H9 (cell line): ENCODE results near the gene TEX52. TPM values are rescaled to one million over a fixed set of nuclear protein-coding genes. Genes with fewer than 3 reads are reported as not detected.

Experiments
- DNase-seq: peaks from one replicate; pipeline ENCODE4 v3.0.0-alpha.2; 2017
- H2AFZ ChIP-seq: one replicate; pipeline ENCODE4 v1.6.1; 2013; ENCODE audit warnings: mild to moderate bottlenecking, low read length, control low read depth, moderate library complexity
- H2AK5ac ChIP-seq: 2 replicates; pipeline ENCODE4 v1.6.1; 2013; ENCODE audit warnings: low read length, control low read depth, mixed read lengths; ENCODE audit not compliant: insufficient read length
- H2BK120ac ChIP-seq: one replicate; pipeline ENCODE4 v1.6.1; 2013; ENCODE audit warnings: low read depth, mild to moderate bottlenecking, low read length, control low read depth, inconsistent platforms; ENCODE audit not compliant: poor library complexity, severe bottlenecking
- H2BK12ac ChIP-seq: 2 replicates; pipeline ENCODE4 v1.6.1; 2013; ENCODE audit warnings: low read length, control low read depth, mixed read lengths, low read depth; ENCODE audit not compliant: insufficient read length
- H2BK15ac ChIP-seq: 2 replicates; pipeline ENCODE4 v1.6.1; 2013; ENCODE audit warnings: low read depth, low read length, control low read depth
- H2BK20ac ChIP-seq: one replicate; pipeline ENCODE4 v1.6.1; 2013; ENCODE audit warnings: low read depth, mild to moderate bottlenecking, low read length, control low read depth, inconsistent platforms; ENCODE audit not compliant: poor library complexity, severe bottlenecking
- H2BK5ac ChIP-seq: 2 replicates; pipeline ENCODE4 v1.6.1; 2013; ENCODE audit warnings: low read length, control low read depth, mixed read lengths; ENCODE audit not compliant: insufficient read length
- H3K14ac ChIP-seq: 2 replicates; pipeline ENCODE4 v1.6.1; 2013; ENCODE audit warnings: low read length, control low read depth; ENCODE audit not compliant: insufficient read depth
- H3K18ac ChIP-seq: 2 replicates; pipeline ENCODE4 v1.6.1; 2013; ENCODE audit warnings: low read depth, mild to moderate bottlenecking, mixed read lengths, low read length, control low read depth; ENCODE audit not compliant: insufficient read length
- H3K23ac ChIP-seq: 2 replicates; pipeline ENCODE4 v1.6.1; 2013; ENCODE audit warnings: low read length, control low read depth, mixed read lengths, low read depth; ENCODE audit not compliant: insufficient read length
- H3K23me2 ChIP-seq: 2 replicates; pipeline ENCODE4 v1.6.1; 2013; ENCODE audit warnings: low read depth, mild to moderate bottlenecking, mixed read lengths, low read length, control low read depth; ENCODE audit not compliant: insufficient read length, poor library complexity, severe bottlenecking
- H3K27ac ChIP-seq: 2 replicates; pipeline ENCODE4 v1.5.1; 2013; ENCODE audit warnings: low read length, control low read depth, mixed read lengths, low read depth; ENCODE audit not compliant: insufficient read length
- H3K27me3 ChIP-seq: 2 replicates; pipeline ENCODE4 v1.6.1; 2013; ENCODE audit warnings: low read length, control low read depth, inconsistent platforms; ENCODE audit not compliant: insufficient read depth
- H3K4ac ChIP-seq: 2 replicates; pipeline ENCODE4 v1.6.1; 2013; ENCODE audit warnings: low read depth, mild to moderate bottlenecking, control low read depth, inconsistent platforms, low read length, moderate library complexity
- H3K4me1 ChIP-seq: 2 replicates; pipeline ENCODE4 v1.6.1; 2013; ENCODE audit warnings: low read length, control low read depth, inconsistent platforms; ENCODE audit not compliant: insufficient read depth
- H3K4me2 ChIP-seq: 2 replicates; pipeline ENCODE4 v1.6.1; 2013; ENCODE audit warnings: low read length, control low read depth, mixed read lengths; ENCODE audit not compliant: insufficient read length, insufficient read depth
- H3K56ac ChIP-seq: 2 replicates; pipeline ENCODE4 v1.6.1; 2013; ENCODE audit warnings: low read depth, mild to moderate bottlenecking, mixed read lengths, low read length, control low read depth; ENCODE audit not compliant: insufficient read length
- H3K79me1 ChIP-seq: 2 replicates; pipeline ENCODE4 v1.6.1; 2013; ENCODE audit warnings: low read depth, mild to moderate bottlenecking, moderate library complexity, low read length, control low read depth, inconsistent platforms; ENCODE audit not compliant: insufficient read depth, poor library complexity, severe bottlenecking
- H3K79me2 ChIP-seq: 2 replicates; pipeline ENCODE4 v1.6.1; 2013; ENCODE audit warnings: low read length, control low read depth, inconsistent platforms; ENCODE audit not compliant: insufficient read depth
- H3K9ac ChIP-seq: 2 replicates; pipeline ENCODE4 v1.6.1; 2013; ENCODE audit warnings: low read length, control low read depth, mixed read lengths; ENCODE audit not compliant: insufficient read length; ENCODE audit errors: extremely low read depth
- H3K9me3 ChIP-seq: one replicate; pipeline ENCODE4 v1.6.1; 2013; ENCODE audit warnings: low read depth, low read length, inconsistent platforms; ENCODE audit not compliant: control insufficient read depth
- H3T11ph ChIP-seq: one replicate; pipeline ENCODE4 v1.6.1; 2013; ENCODE audit warnings: mild to moderate bottlenecking, low read length, control low read depth, inconsistent platforms
- H4K20me1 ChIP-seq: one replicate; pipeline ENCODE4 v1.6.1; 2013; ENCODE audit not compliant: control insufficient read depth, insufficient read length, insufficient read depth
- H4K5ac ChIP-seq: 2 replicates; pipeline ENCODE4 v1.6.1; 2013; ENCODE audit warnings: low read depth, mild to moderate bottlenecking, mixed read lengths, low read length, control low read depth; ENCODE audit not compliant: insufficient read length
- H4K8ac ChIP-seq: replicated peaks from 2 replicates; pipeline ENCODE4 v1.6.1; 2013; ENCODE audit warnings: low read length, control low read depth, mixed read lengths, low read depth; ENCODE audit not compliant: insufficient read length
- H4K91ac ChIP-seq: 2 replicates; pipeline ENCODE4 v1.6.1; 2013; ENCODE audit warnings: low read depth, mild to moderate bottlenecking, moderate library complexity, mixed read lengths, low read length, control low read depth; ENCODE audit not compliant: insufficient read length
- H3K27ac Mint-ChIP-seq, 3 experiments: 2 replicates in 2 of 3; 3 replicates in 1 of 3; pipeline ENCODE4 v1.8.0; 2020 to 2021; ENCODE audit warnings: mixed read lengths in 3 of 3, mild to moderate bottlenecking in 1 of 3, moderate library complexity in 1 of 3
- H3K27me3 Mint-ChIP-seq: 2 replicates; pipeline ENCODE4 v1.8.0; 2021; ENCODE audit warnings: low read depth, mild to moderate bottlenecking, moderate library complexity, mixed read lengths
- H3K36me3 Mint-ChIP-seq, 3 experiments: 2 replicates in 2 of 3; 3 replicates in 1 of 3; pipeline ENCODE4 v1.8.0; 2020 to 2021; ENCODE audit warnings: low read depth in 3 of 3, mixed read lengths in 3 of 3; ENCODE audit not compliant: insufficient read depth in 1 of 3
- H3K4me1 Mint-ChIP-seq, 2 experiments: 2 replicates each; pipeline ENCODE4 v1.8.0; 2020; ENCODE audit warnings: mixed read lengths in 2 of 2
- H3K4me3 Mint-ChIP-seq, 2 experiments: 2 replicates in 1 of 2; 3 replicates in 1 of 2; pipeline ENCODE4 v1.8.0; 2020 to 2021; ENCODE audit warnings: mild to moderate bottlenecking in 2 of 2, mixed read lengths in 2 of 2, moderate library complexity in 1 of 2
- H3K9me3 Mint-ChIP-seq, 2 experiments: 2 replicates in 1 of 2; 3 replicates in 1 of 2; pipeline ENCODE4 v1.8.0; 2020; ENCODE audit warnings: mild to moderate bottlenecking in 2 of 2, mixed read lengths in 2 of 2, moderate library complexity in 1 of 2
- CTCF ChIP-seq: fragments of 200-600 bp; sonication (generic); conservative IDR thresholded peaks from 3 replicates; pipeline ENCODE4 v1.8.0; 2021; ENCODE audit warnings: antibody characterized with exemption, mild to moderate bottlenecking
- WGBS: extraction: QIAGEN DNeasy Blood & Tissue Kit; methylation state at CpG from one replicate; pipeline ENCODE4 v1.1.7; 2013; ENCODE audit warnings: missing lambda C conversion rate, low lambda C conversion rate, mixed read lengths; ENCODE audit not compliant: insufficient read length; ENCODE audit errors: extremely low coverage; 5-methylcytosine and 5-hydroxymethylcytosine counted together
- total RNA-seq: library from RNA; stranded (reverse); gene quantifications from 2 replicates; pipeline ENCODE4 v1.2.1, GENCODE V29; 2021

Gene TEX52
- total RNA-seq, 1 experiment from 2014 or later, result 0.20 TPM

GRCh38 chr12:2800046-2800570, 56.7 kb downstream of the TEX52 start:
- Histone ChIP-seq H3K27me3 (no peaks in the 10 kb centered on the region), H3K9me3 (no peaks in the 10 kb centered on the region), H3K79me2 (peaks cover 8% of the 10 kb centered on the region; the same call in 1 of the 2 replicates), H3K4ac (no peak overlapping the region), H3K79me1 (no peaks in the 10 kb centered on the region), H4K20me1 (no peaks in the 10 kb centered on the region), H3K4me1 (no peaks in the 10 kb centered on the region), H4K5ac (no peak overlapping the region), H3K23ac (no peak overlapping the region), H2BK120ac (no peak overlapping the region), H2BK12ac (no peak overlapping the region), H3K4me2 (no peak overlapping the region), H3K27ac (no peak overlapping the region), H3K18ac (no peak overlapping the region), H3K14ac (no peak overlapping the region), H3T11ph (no peak overlapping the region), H3K56ac (no peak overlapping the region), H2BK5ac (no peak overlapping the region), H4K8ac (no peak overlapping the region), H2AFZ (no peak overlapping the region), H3K23me2 (peaks cover 6% of the 10 kb centered on the region), H2BK20ac (no peak overlapping the region), H2BK15ac (no peak overlapping the region), H4K91ac (no peak overlapping the region), H3K9ac (no peak overlapping the region), H2AK5ac (no peak overlapping the region)
- Mint-ChIP-seq H3K4me1 (peaks cover 9 to 15% of the 10 kb centered on the region in 2 experiments), H3K27ac (no peak overlapping the region), H3K4me3 (no peak overlapping the region), H3K9me3 (peaks cover 0 to 3% of the 10 kb centered on the region in 2 experiments; a peak in 2 of 5 replicates), H3K36me3 (peaks cover 73 to 92% (median 90%) of the 10 kb centered on the region in 3 experiments), H3K27me3 (no peaks in the 10 kb centered on the region)
- DNase-seq, result no peak
- WGBS, result no CpG with 5 or more reads among the region's 3 CpGs
- TF ChIP-seq CTCF, result no peak

Other genes starting within 250 kb of the TEX52 start
- gene FKBP4, start 62.1 kb downstream of the TEX52 start, total RNA-seq, result 221 and 237 TPM in 2 replicates
- gene ITFG2, start 44.4 kb downstream of the TEX52 start, total RNA-seq, result 32.7 and 41.6 TPM in 2 replicates
- gene NRIP2, start 22.0 kb downstream of the TEX52 start, total RNA-seq, result 0.15 TPM in 2 replicates
- 109 TPM in 2 replicates for gene FOXM1, start 20.1 kb upstream of the TEX52 start, total RNA-seq
- gene RHNO1, start 20.2 kb upstream of the TEX52 start, total RNA-seq, result 36.4 and 36.7 TPM in 2 replicates
- gene TULP3, start 33.9 kb upstream of the TEX52 start, total RNA-seq, result 21.4 and 22.3 TPM in 2 replicates
- gene TEAD4, start 102.4 kb upstream of the TEX52 start, total RNA-seq, result 127 and 133 TPM in 2 replicates
- gene TSPAN9, start 220.3 kb upstream of the TEX52 start, total RNA-seq, result 16.8 and 19.0 TPM in 2 replicates